H1 (cell line): ENCODE data around the gene VWA1. TPM values are rescaled to one million over a fixed set of nuclear protein-coding genes. Genes with fewer than 3 reads are reported as not detected.
"Not testable (repeated sequence)": the region's sequence is repeated elsewhere in the genome, so short reads cannot be mapped to it uniquely, and the experiment has no call there.

ENCODE experiments used
- CTCF ChIA-PET: fragments of 300-600 bp; sonication (Branson Sonifier 250); formaldehyde crosslinking; loops from one replicate; lab custom pipeline; 2021; ENCODE audit not compliant: partially characterized antibody; lab: Charles Lee
- POLR2A ChIA-PET: fragments of 300-600 bp; sonication (Branson Sonifier 250); formaldehyde crosslinking; loops from one replicate; lab custom pipeline; 2021; ENCODE audit warnings: inconsistent platforms; ENCODE audit not compliant: partially characterized antibody; lab: Charles Lee
- DNase-seq, 2 experiments: peaks; one replicate each; pipeline versions ENCODE4 v3.0.0 to v3.0.0-alpha.2; 2010 to 2022; ENCODE audit warnings: low spot score in 2 of 2, low read depth in 1 of 2, mixed read lengths in 1 of 2
- FAIRE-seq: peaks from 2 replicates; lab custom pipeline; 2011; peaks lifted over from hg19 to GRCh38; lab: Jason Lieb, UNC
- H2AFZ ChIP-seq: 2 replicates; pipeline ENCODE4 v1.8.1; 2012; ENCODE audit warnings: low read length, inconsistent platforms
- H2AK5ac ChIP-seq: 2 replicates; pipeline ENCODE4 v1.6.1; 2013; ENCODE audit warnings: low read depth, low read length
- H2BK120ac ChIP-seq: replicated peaks from 2 replicates; pipeline ENCODE3; 2013; ENCODE audit warnings: low read depth, low read length, inconsistent platforms
- H2BK12ac ChIP-seq: 2 replicates; pipeline ENCODE4 v1.6.1; 2013; ENCODE audit warnings: low read depth, low read length
- H2BK15ac ChIP-seq: 2 replicates; pipeline ENCODE4 v1.6.1; 2013; ENCODE audit warnings: low read length
- H2BK20ac ChIP-seq: 2 replicates; pipeline ENCODE4 v1.6.1; 2013; ENCODE audit warnings: low read length
- H2BK5ac ChIP-seq: 2 replicates; pipeline ENCODE4 v1.6.1; 2013; ENCODE audit warnings: low read depth, low read length
- H3K14ac ChIP-seq: 2 replicates; pipeline ENCODE4 v1.6.1; 2013; ENCODE audit warnings: inconsistent platforms; ENCODE audit not compliant: insufficient read length
- H3K18ac ChIP-seq: 2 replicates; pipeline ENCODE4 v1.6.1; 2013; ENCODE audit warnings: low read length; ENCODE audit errors: extremely low read depth
- H3K23ac ChIP-seq: 2 replicates; pipeline ENCODE4 v1.6.1; 2013; ENCODE audit warnings: inconsistent platforms; ENCODE audit not compliant: insufficient read length
- H3K23me2 ChIP-seq: 2 replicates; pipeline ENCODE4 v1.6.1; 2013; ENCODE audit warnings: low read depth, low read length
- H3K27ac ChIP-seq: 2 replicates; pipeline ENCODE4 v1.6.1; 2011; ENCODE audit warnings: low read depth, low read length, inconsistent platforms
- H3K27me3 ChIP-seq, 4 experiments: replicated peaks in 1 of 4; 1 replicate in 1 of 4; 2 replicates in 3 of 4; pipeline versions ENCODE4 v1.6.1 to v1.8.1; 2011 to 2013; ENCODE audit warnings: low read length in 3 of 4, mild to moderate bottlenecking in 3 of 4, inconsistent platforms in 2 of 4, mixed read lengths in 2 of 4, moderate library complexity in 1 of 4; ENCODE audit not compliant: control insufficient read depth in 3 of 4, insufficient read depth in 3 of 4; ENCODE audit errors: extremely low read depth in 1 of 4
- H3K36me3 ChIP-seq, 4 experiments: 2 replicates each; pipeline versions ENCODE4 v1.6.1 to v1.8.1; 2011 to 2013; ENCODE audit warnings: mild to moderate bottlenecking in 4 of 4, low read length in 3 of 4, moderate library complexity in 2 of 4, control low read depth in 1 of 4, inconsistent platforms in 1 of 4; ENCODE audit not compliant: insufficient read depth in 4 of 4, control insufficient read depth in 2 of 4
- H3K4ac ChIP-seq: replicated peaks from 2 replicates; pipeline ENCODE3; 2013; ENCODE audit warnings: low read length, low read depth, mixed read lengths, inconsistent platforms; ENCODE audit not compliant: insufficient read length
- H3K4me1 ChIP-seq, 4 experiments: replicated peaks in 1 of 4; 1 replicate in 1 of 4; 2 replicates in 3 of 4; pipeline versions ENCODE4 v1.6.1 to v1.8.1; 2011 to 2013; ENCODE audit warnings: low read length in 3 of 4, inconsistent platforms in 2 of 4, mixed read lengths in 1 of 4; ENCODE audit not compliant: insufficient read depth in 4 of 4, control insufficient read depth in 3 of 4
- H3K4me2 ChIP-seq, 2 experiments: 2 replicates each; pipeline versions ENCODE4 v1.6.1 to v1.8.1; 2011 to 2013; ENCODE audit warnings: low read depth in 2 of 2, low read length in 2 of 2, control low read depth in 1 of 2, inconsistent platforms in 1 of 2, mild to moderate bottlenecking in 1 of 2; ENCODE audit not compliant: insufficient read depth in 1 of 2
- H3K4me3 ChIP-seq, 4 experiments: fragments of 200-600, 300-600 bp in 1 of 4; sonication (generic), shearing (Covaris generic), sonication (Bioruptor Twin) in 1 of 4; 2 replicates each; pipeline versions ENCODE4 v1.5.1 to v1.8.1; 2011 to 2016; ENCODE audit warnings: low read length in 4 of 4, low read depth in 3 of 4, control low read depth in 2 of 4, inconsistent platforms in 2 of 4, mild to moderate bottlenecking in 2 of 4, mixed read lengths in 1 of 4, moderate library complexity in 1 of 4; ENCODE audit not compliant: insufficient read depth in 2 of 4; ENCODE audit errors: extremely low read depth in 1 of 4
- H3K56ac ChIP-seq: replicated peaks from 2 replicates; pipeline ENCODE3; 2013; ENCODE audit warnings: low read depth, mild to moderate bottlenecking, mixed read lengths, low read length, inconsistent platforms; ENCODE audit not compliant: insufficient read length
- H3K79me1 ChIP-seq: 2 replicates; pipeline ENCODE4 v1.6.1; 2013; ENCODE audit warnings: low read depth, low read length, control low read depth
- H3K79me2 ChIP-seq, 2 experiments: 2 replicates each; pipeline versions ENCODE4 v1.6.1 to v1.8.1; 2012 to 2013; ENCODE audit warnings: low read length in 2 of 2, mild to moderate bottlenecking in 2 of 2, inconsistent platforms in 1 of 2; ENCODE audit not compliant: insufficient read depth in 2 of 2, control insufficient read depth in 1 of 2
- H3K9ac ChIP-seq, 4 experiments: replicated peaks in 1 of 4; 1 replicate in 1 of 4; 2 replicates in 3 of 4; pipeline versions ENCODE4 v1.6.1 to v1.8.1; 2011 to 2013; ENCODE audit warnings: low read depth in 3 of 4, low read length in 3 of 4, control low read depth in 2 of 4, mild to moderate bottlenecking in 2 of 4, moderate library complexity in 2 of 4, inconsistent platforms in 1 of 4; ENCODE audit errors: extremely low read depth in 1 of 4
- H3K9me3 ChIP-seq, 2 experiments: 2 replicates each; pipeline versions ENCODE4 v1.6.1 to v1.8.1; 2012 to 2013; ENCODE audit warnings: mild to moderate bottlenecking in 2 of 2, moderate library complexity in 2 of 2, control low read depth in 1 of 2, inconsistent platforms in 1 of 2, low read depth in 1 of 2, low read length in 1 of 2, mixed read lengths in 1 of 2; ENCODE audit not compliant: insufficient read depth in 2 of 2
- H4K20me1 ChIP-seq, 2 experiments: replicated peaks in 1 of 2; 2 replicates each; pipeline versions ENCODE3 to v1.8.1; 2011 to 2013; ENCODE audit warnings: inconsistent platforms in 2 of 2, low read length in 2 of 2, mild to moderate bottlenecking in 1 of 2; ENCODE audit not compliant: insufficient read depth in 2 of 2, control insufficient read depth in 1 of 2
- H4K5ac ChIP-seq: 2 replicates; pipeline ENCODE4 v1.6.1; 2013; ENCODE audit warnings: low read length, low read depth, mixed read lengths, inconsistent platforms; ENCODE audit not compliant: insufficient read length
- H4K8ac ChIP-seq: 2 replicates; pipeline ENCODE4 v1.8.0; 2013; ENCODE audit warnings: mild to moderate bottlenecking, moderate library complexity, low read length, inconsistent platforms; ENCODE audit not compliant: insufficient read depth; ENCODE audit errors: extremely low read depth
- H4K91ac ChIP-seq: replicated peaks from 2 replicates; pipeline ENCODE3; 2013; ENCODE audit warnings: low read length, mixed read lengths, inconsistent platforms; ENCODE audit not compliant: insufficient read length
- WGBS, 2 experiments: shearing (Covaris generic) in 1 of 2; methylation state at CpG; one replicate each; pipeline versions ENCODE4 v1.1.6 to v1.1.7; 2013 to 2015; ENCODE audit warnings: low lambda C conversion rate in 2 of 2, mixed read lengths in 2 of 2, inconsistent platforms in 1 of 2, low coverage in 1 of 2, missing lambda C conversion rate in 1 of 2; ENCODE audit not compliant: insufficient replicate concordance in 2 of 2, insufficient coverage in 1 of 2, insufficient read length in 1 of 2; ENCODE audit errors: extremely low coverage in 1 of 2, missing lambda C conversion rate in 1 of 2; 5-methylcytosine and 5-hydroxymethylcytosine counted together
- polyA plus RNA-seq, 7 experiments: library from polyadenylated mRNA; depleted of rRNA in 3 of 7; stranded (reverse) in 5 of 7; unstranded in 2 of 7; fragments of >200 nt in 5 of 7; fragments of 200-250 nt in 2 of 7; gene quantifications; 1 replicate in 5 of 7; 2 replicates in 1 of 7; 4 replicates in 1 of 7; pipeline versions ENCODE4 v1.2.1 to v1.2.3, GENCODE V29; 2011 to 2013; ENCODE audit warnings: missing spikeins in 2 of 7, mixed read lengths in 2 of 7
- total RNA-seq: library from RNA; stranded (reverse); fragmentation: NEBNext Ultra II Directional; extraction: Animal tissue kit (Norgen Biotek cat#: 25700); gene quantifications from 2 replicates; pipeline ENCODE4 v1.2.1, GENCODE V29; 2021

Gene VWA1
- total and polyA plus RNA-seq, 2 of the 8 experiments (the other 6 are each of a cell fraction or from before 2014, with no cell fraction given) = 16.0 to 36.6 TPM

- DNase-seq = not testable (repeated sequence)
Measured at GRCh38 chr1:1484976-1485750, 49.7 kb downstream of the VWA1 start.

More at GRCh38 chr1:1484976-1485750, 49.7 kb downstream of the VWA1 start:
- H4K5ac ChIP-seq, H3K23ac ChIP-seq, H3K4ac ChIP-seq, H3K14ac ChIP-seq, H2AFZ ChIP-seq, H3K4me2 ChIP-seq, POLR2A ChIA-PET, H2AK5ac ChIP-seq, H3K27ac ChIP-seq, H3K56ac ChIP-seq, H3K18ac ChIP-seq, H4K8ac ChIP-seq, H2BK120ac ChIP-seq, H3K4me3 ChIP-seq, H3K9ac ChIP-seq, H3K23me2 ChIP-seq, H3K9me3 ChIP-seq, H4K20me1 ChIP-seq, H2BK20ac ChIP-seq, H2BK15ac ChIP-seq, H2BK5ac ChIP-seq, FAIRE-seq, H3K79me2 ChIP-seq, H4K91ac ChIP-seq, H3K4me1 ChIP-seq, H3K79me1 ChIP-seq, H2BK12ac ChIP-seq, H3K27me3 ChIP-seq: not testable (repeated sequence)
- CTCF ChIA-PET = interaction anchor here (0.6 kb wide), 1 partner anchor 700 kb away, joined by 3 read pairs; no protein-coding TSS in a partner anchor
- WGBS, 2 experiments = 93% methylated on average over 24 of the region's 46 CpGs; no CpG with 5 or more reads in 1 of the 2 experiments
- H3K36me3 ChIP-seq = peaks cover 5 to 60% (median 32%) of the 10 kb centered on the region in 4 experiments
